GM21737 (cell line): ENCODE measurements around the gene TRDMT1.

Source experiments
- ATAC-seq: cut with Tn5 transposase; IDR thresholded peaks from one replicate; pipeline ENCODE4 v1.9.1; 2021; ENCODE audit warnings: mild to moderate bottlenecking, moderate library complexity; ENCODE audit not compliant: unreplicated experiment

TRDMT1 gene

GRCh38 chr10:17231788-17232187 is 30.3 kb upstream of the TRDMT1 start:
- ATAC-seq: no peak

DNA sequence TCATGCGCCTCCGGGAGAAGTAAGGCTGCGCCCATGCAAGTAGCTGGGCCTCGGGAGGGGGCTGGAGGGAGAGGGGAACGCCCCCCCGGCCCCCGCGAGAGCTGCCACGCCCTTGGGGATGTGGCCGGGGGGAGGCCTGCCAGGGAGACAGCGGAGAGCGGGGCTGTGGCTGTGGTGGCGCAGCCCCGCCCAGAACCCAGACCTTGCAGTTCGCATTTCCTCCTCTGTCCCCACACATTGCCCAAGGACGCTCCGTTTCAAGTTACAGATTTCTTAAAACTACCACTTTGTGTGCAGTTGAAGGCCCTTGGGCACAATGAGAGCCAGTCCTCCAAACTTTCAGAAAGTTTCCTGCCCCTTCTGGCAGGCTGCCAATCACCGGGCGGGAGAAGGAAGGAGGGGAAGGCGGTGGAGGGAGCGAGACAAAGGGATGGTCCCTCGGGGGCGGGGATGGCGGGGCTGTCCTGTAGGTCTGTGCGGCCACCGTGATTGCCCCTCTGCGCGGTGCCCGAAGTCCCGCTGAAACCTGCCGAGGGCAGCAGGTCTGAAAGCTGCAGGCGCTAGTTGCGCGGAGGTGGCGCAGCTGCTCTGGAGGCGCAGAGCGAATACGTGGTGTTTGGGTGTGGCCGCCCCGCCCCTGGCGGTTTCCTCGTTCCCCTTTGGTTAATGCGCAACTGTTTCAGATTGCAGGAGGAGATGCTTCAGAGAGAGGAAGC is 28.7 kb upstream of the TRDMT1 start:
- peak; percentile 52 for ATAC-seq

DNA sequence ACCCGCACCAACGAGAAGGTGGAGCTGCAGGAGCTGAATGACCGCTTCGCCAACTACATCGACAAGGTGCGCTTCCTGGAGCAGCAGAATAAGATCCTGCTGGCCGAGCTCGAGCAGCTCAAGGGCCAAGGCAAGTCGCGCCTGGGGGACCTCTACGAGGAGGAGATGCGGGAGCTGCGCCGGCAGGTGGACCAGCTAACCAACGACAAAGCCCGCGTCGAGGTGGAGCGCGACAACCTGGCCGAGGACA is 28.2 kb upstream of the TRDMT1 start:
- no peak for ATAC-seq

DNA sequence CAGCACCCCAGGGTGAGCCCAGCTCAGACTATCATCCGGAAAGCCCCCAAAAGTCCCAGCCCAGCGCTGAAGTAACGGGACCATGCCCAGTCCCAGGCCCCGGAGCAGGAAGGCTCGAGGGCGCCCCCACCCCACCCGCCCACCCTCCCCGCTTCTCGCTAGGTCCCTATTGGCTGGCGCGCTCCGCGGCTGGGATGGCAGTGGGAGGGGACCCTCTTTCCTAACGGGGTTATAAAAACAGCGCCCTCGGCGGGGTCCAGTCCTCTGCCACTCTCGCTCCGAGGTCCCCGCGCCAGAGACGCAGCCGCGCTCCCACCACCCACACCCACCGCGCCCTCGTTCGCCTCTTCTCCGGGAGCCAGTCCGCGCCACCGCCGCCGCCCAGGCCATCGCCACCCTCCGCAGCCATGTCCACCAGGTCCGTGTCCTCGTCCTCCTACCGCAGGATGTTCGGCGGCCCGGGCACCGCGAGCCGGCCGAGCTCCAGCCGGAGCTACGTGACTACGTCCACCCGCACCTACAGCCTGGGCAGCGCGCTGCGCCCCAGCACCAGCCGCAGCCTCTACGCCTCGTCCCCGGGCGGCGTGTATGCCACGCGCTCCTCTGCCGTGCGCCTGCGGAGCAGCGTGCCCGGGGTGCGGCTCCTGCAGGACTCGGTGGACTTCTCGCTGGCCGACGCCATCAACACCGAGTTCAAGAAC is 27.7 kb upstream of the TRDMT1 start:
- no peak for ATAC-seq

GRCh38 chr10:17228091-17229015 is 26.9 kb upstream of the TRDMT1 start, which contains the start of gene VIM:
TSS of gene VIM (plus strand) at chr10:17228241. CDS start at chr10:17229423, 1,182 bp downstream.
- peak; percentile 31 for ATAC-seq

DNA sequence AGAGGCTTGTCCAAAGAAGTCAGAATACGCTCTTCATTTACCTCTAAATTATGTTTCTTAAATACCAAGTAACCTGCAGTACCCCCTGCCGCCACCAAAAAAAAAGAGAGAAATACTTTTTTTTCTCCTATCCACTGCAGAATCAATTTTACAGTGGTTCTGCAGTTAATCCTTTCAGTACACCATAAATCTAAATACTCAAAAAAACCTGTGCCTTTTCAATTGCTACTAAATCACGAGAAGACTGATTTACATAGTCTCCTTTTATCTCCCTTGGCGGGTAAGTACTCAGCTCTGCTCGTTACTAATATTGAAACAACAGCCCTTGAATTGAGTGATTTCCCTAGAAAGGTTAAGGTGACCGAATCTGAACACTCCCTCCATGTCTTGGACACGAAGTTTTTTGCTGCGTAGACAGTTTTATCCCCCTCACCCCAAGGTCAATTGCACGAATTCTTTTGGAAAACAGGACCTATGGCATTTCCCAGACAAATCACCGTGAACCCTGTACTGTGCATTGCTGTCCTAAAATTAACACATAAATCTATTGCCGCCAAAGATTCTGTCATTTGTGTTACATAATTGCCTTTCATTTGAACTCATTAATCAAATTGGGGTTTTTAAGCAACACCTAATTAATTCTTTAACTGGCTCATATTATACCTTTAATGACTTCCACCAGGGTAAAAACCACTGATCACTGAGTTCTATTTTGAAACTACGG is 26.1 kb upstream of the TRDMT1 start:
- ATAC-seq: no peak

DNA sequence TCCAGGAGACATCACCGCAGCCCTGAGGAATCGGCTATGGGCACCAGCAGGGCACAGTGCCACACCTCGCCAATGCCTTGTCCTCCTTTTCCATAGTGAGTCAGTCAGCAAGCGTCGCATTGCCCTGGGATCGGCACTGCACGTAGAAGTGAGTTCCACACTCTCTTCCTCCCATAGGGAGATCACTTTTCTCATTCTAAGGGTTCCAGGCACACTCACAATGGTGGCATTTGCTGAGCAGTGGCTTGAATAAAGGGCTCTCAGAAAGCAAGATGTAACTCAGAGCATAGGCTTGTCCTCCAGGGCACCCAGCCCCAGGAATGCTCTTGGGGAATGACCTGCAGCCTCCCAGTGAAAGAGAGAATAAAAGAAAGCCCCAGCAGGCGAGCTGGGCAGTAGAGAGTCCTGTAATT is 25.4 kb upstream of the TRDMT1 start:
- ATAC-seq: no peak

DNA sequence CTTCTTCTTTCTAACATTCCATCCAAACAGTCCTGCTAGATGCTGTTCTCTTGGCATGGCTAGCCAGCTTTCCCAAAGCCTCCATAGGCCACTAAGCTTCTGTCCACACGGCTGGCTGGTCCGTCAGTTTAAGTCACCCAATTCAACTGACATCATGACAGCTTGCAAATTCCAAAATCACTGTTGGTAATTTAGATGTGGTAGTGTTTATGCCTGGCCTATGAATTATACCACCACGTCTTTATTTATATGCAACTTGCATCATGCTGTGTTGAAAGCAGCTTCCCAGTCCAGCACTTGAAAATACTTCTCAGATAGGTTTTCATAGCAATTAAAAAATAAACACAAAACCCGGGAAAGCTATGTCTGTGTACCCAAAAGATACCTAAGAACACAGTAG is 24.3 kb upstream of the TRDMT1 start:
- ATAC-seq: no peak

GRCh38 chr10:17222329-17222728 is 20.9 kb upstream of the TRDMT1 start:
- no peak for ATAC-seq

- no peak for ATAC-seq
Measured at GRCh38 chr10:17220652-17221100, 19.2 kb upstream of the TRDMT1 start.

DNA sequence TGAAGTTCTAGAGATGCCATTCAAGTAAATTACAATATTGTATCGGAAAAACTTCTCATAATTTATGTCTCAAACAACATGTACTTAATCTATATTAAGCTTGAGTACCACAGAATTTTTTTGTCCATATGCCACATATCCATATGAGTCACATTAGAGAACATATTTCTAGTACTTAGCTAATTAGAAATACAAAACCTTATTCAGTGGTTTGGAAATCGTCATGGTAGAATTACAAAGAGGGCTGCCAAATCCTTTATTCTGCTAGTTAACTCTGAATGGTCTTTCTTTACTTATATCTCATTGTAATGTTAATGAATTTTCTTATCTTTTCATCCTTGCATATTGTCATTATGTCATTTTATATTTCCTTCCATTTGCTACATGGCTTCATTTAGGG is 17.6 kb upstream of the TRDMT1 start:
- no peak for ATAC-seq

GRCh38 chr10:17217631-17218232 is 16.3 kb upstream of the TRDMT1 start:
- ATAC-seq: no peak

- ATAC-seq: no peak
Measured at GRCh38 chr10:17216901-17217395, 15.5 kb upstream of the TRDMT1 start.

DNA sequence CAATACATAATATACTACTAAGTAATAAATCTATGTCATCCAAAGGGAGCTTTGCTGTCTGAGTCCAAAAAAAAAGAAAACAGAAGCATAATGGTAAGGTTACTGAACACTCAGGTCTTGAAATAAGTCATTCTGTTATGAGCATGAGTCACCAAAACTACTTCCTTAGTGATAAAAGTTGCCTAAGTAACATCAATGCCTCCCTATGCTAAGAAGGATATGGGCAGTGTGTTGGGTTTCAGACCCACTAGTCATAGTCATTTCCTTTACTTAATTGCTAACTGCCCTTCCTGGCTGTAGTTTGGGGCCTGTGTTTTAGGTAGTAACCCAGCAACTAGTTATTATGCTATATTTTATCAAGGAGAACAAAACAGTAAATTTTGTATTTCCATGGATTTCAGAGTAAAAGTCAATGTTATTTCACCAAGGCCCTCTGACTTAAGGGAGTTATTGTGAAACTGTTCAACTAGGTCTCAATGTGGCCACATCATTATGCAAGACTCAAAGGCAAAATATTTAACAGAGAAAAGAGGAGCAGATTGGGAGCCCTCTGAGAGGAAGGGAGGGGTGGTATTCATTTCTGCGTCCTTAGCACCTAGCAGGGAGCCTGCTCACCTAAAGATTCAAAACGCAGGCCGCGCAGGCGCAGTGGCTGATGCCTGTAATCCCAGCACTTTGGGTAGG is 14.9 kb upstream of the TRDMT1 start:
- ATAC-seq: peak; percentile 100

- no peak for ATAC-seq
Measured at GRCh38 chr10:17215782-17216122, 14.3 kb upstream of the TRDMT1 start.

DNA sequence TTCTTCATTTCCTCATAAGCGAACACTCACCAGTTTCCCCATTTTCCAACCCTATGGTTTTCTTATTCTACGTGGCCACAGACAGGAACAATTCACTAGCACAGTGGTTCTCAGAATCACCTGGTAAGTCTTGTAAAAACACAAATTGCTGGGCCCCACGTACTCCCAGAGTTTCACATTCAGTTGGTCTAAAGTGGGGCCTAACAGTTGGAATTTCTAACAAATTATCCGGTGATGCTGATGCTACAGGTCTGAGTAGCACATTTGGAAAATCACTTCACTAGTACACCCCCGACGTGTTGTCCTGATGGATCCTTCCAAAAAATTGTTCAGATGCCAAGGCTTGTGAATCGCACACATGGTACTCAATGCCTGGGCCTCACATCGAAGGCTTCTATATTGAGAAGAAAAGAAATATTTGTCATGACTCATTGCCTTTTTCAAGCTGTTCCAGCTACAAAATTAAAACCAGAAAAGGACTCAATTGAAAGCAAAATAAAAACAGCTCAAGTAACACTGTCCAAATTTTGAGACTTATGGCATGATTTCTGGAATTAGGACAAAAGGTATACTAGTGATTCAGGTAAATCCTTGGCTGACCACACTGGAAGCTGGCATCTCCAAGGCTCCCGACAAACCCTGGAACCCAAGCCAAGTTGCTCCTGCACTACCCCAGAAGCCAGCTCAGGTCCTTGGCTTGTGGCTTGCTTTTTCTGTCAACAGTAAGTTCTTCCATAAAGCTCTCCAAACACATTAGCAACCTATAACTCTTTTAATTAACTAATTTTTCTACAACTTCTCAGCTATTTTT is 13.7 kb upstream of the TRDMT1 start:
- no peak for ATAC-seq

DNA sequence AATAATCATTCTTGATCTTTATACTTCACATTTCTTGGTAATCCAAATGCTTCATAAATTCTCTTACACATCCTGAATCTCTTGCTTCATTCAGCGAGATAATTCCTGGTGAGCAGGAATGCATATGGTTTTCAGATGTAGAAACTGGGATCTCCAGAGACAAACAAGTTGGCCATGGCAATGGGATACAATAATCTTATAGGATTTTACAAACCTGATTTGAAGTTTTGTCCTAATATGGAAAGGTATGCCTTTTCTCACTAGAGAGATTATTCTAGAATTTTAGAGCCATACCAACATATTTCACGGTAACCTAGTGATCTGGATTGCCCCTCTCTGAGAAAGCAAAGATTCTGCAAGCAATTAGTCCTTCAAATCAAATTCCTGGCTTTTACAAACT is 13.1 kb upstream of the TRDMT1 start:
- no peak for ATAC-seq

GRCh38 chr10:17213646-17214349 is 12.3 kb upstream of the TRDMT1 start:
- ATAC-seq: no peak
